GM12878 (cell line): ENCODE data around the gene PEX11A. TPM values are rescaled to one million over a fixed set of nuclear protein-coding genes. Genes with fewer than 3 reads are reported as not detected.

Experiments used
- ATAC-seq: fragments of 200-7000 bp; cut with Tn5 transposase; 3 replicates; pipeline ENCODE4 v1.9.1; 2020; ENCODE audit warnings: mild to moderate bottlenecking, moderate library complexity
- BruUV-seq: library from RNA; stranded (reverse); fragments of 400-500 nt; replicated peaks from 2 replicates; lab custom pipeline; 2021; lab: Mats Ljungman, UMichigan
- CTCF ChIA-PET: fragments of 300-600 bp; sonication (Branson Sonifier 250); formaldehyde crosslinking; extraction: SDS; loops from one replicate; lab custom pipeline; 2021; ENCODE audit warnings: inconsistent platforms; lab: Yijun Ruan, JAX
- POLR2A ChIA-PET: fragments of 350-600 bp; formaldehyde crosslinking; extraction: SDS; loops from one replicate; lab custom pipeline; 2021; ENCODE audit warnings: inconsistent platforms; lab: Charles Lee
- RAD21 ChIA-PET: fragments of 300-600 bp; sonication (Branson Sonifier 250); formaldehyde crosslinking; loops from one replicate; lab custom pipeline; 2023; ENCODE audit warnings: antibody characterized with exemption; ENCODE audit not compliant: unreplicated experiment; lab: Charles Lee
- SMC1A ChIA-PET: fragments of 300-600 bp; sonication (Branson Sonifier 250); formaldehyde crosslinking; loops from one replicate; lab custom pipeline; 2023; ENCODE audit not compliant: unreplicated experiment, uncharacterized antibody; lab: Charles Lee
- DNase-seq: peaks from one replicate; pipeline ENCODE4 v3.0.0-alpha.2; 2011; ENCODE audit warnings: low read depth, low spot score
- FAIRE-seq: peaks from 3 replicates; lab custom pipeline; 2011; peaks lifted over from hg19 to GRCh38; lab: Jason Lieb, UNC
- H2AFZ ChIP-seq: 2 replicates; pipeline ENCODE4 v1.6.0; 2011; ENCODE audit warnings: low read depth, low read length, control low read depth; ENCODE audit not compliant: control insufficient read depth
- H3K27ac ChIP-seq: 2 replicates; pipeline ENCODE4 v1.5.1; 2011; ENCODE audit warnings: control low read depth; ENCODE audit not compliant: control insufficient read depth, insufficient read depth
- H3K27me3 ChIP-seq, 2 experiments: replicated peaks in 1 of 2; 2 replicates each; pipeline versions ENCODE4 v1.6.0 to v1.6.1; 2011; ENCODE audit warnings: low read length in 1 of 2; ENCODE audit not compliant: control insufficient read depth in 2 of 2, insufficient read depth in 2 of 2
- H3K36me3 ChIP-seq, 2 experiments: 2 replicates each; pipeline ENCODE4 v1.5.1; 2011; ENCODE audit warnings: low read length in 1 of 2; ENCODE audit not compliant: control insufficient read depth in 2 of 2, insufficient read depth in 2 of 2
- H3K4me1 ChIP-seq: 2 replicates; pipeline ENCODE4 v1.6.1; 2011; ENCODE audit warnings: mild to moderate bottlenecking, low read length, moderate library complexity, mixed read lengths; ENCODE audit not compliant: control insufficient read depth, insufficient read depth
- H3K4me2 ChIP-seq: 2 replicates; pipeline ENCODE4 v1.6.0; 2011; ENCODE audit warnings: control low read depth; ENCODE audit not compliant: control insufficient read depth, insufficient read depth
- H3K4me3 ChIP-seq: fragments of 200-600 bp; sonication (generic); 2 replicates; pipeline ENCODE4 v1.5.1; 2016
- H3K79me2 ChIP-seq: 2 replicates; pipeline ENCODE4 v1.6.0; 2011; ENCODE audit warnings: low read length; ENCODE audit not compliant: control insufficient read depth, insufficient read depth
- H3K9ac ChIP-seq: 2 replicates; pipeline ENCODE4 v1.8.0; 2011; ENCODE audit warnings: low read length, control low read depth, mixed read lengths; ENCODE audit not compliant: control insufficient read depth, insufficient read depth
- H3K9me3 ChIP-seq: replicated peaks from 3 replicates; pipeline ENCODE4 v1.5.1; 2011; ENCODE audit warnings: mild to moderate bottlenecking, low read length; ENCODE audit not compliant: control insufficient read depth, insufficient read depth
- H4K20me1 ChIP-seq: 2 replicates; pipeline ENCODE4 v1.6.0; 2011; ENCODE audit not compliant: control insufficient read depth, insufficient read depth
- EZH2 ChIP-seq: IDR thresholded peaks from 2 replicates; pipeline ENCODE4 v1.6.1; 2012; ENCODE audit warnings: low read depth, mild to moderate bottlenecking, control low read depth, inconsistent platforms, low read length, borderline replicate concordance; ENCODE audit not compliant: control insufficient read depth
- IKZF2 ChIP-seq, 2 experiments: fragments of 450-650 bp; IDR thresholded peaks; 2 replicates each; pipeline ENCODE4 v1.6.1; 2017; ENCODE audit warnings: mild to moderate bottlenecking in 2 of 2, moderate library complexity in 2 of 2
- NFXL1 ChIP-seq: fragments of 450-650 bp; IDR thresholded peaks from 2 replicates; pipeline ENCODE4 v1.6.1; 2017; ENCODE audit warnings: antibody characterized with exemption, mild to moderate bottlenecking, borderline replicate concordance
- PAX5 ChIP-seq: IDR thresholded peaks from 2 replicates; pipeline ENCODE4 v1.6.1; 2011; ENCODE audit warnings: low read depth, low read length, borderline replicate concordance
- PML ChIP-seq: IDR thresholded peaks from 2 replicates; pipeline ENCODE4 v1.6.1; 2012; ENCODE audit warnings: low read length, inconsistent platforms
- WRNIP1 ChIP-seq: IDR thresholded peaks from 2 replicates; pipeline ENCODE4 v1.6.1; 2011; ENCODE audit warnings: low read depth, low read length, improper control_type of control experiment, borderline replicate concordance
- WGBS: methylation state at CpG from one replicate; pipeline ENCODE4 v1.1.6; 2016; ENCODE audit warnings: low lambda C conversion rate; ENCODE audit not compliant: insufficient replicate concordance, insufficient coverage; ENCODE audit errors: missing lambda C conversion rate; 5-methylcytosine and 5-hydroxymethylcytosine counted together
- in situ Hi-C: fragments of 300-500 bp; cut with MboI; formaldehyde crosslinking; loops from 9 replicates; pipeline ENCODE4 v1.14.3; 2018; ENCODE audit warnings: mixed read lengths
- intact Hi-C: fragments of 100-400 bp; cut with micrococcal nuclease; formaldehyde crosslinking; loops from one replicate; pipeline ENCODE4 v1.14.2; 2022; ENCODE audit not compliant: unreplicated experiment
- polyA plus RNA-seq, 11 experiments: library from polyadenylated mRNA; depleted of rRNA in 4 of 11; unstranded in 6 of 11; stranded (reverse) in 5 of 11; fragments of >200 nt; fragmentation: Nextera tagmentation in 4 of 11; fragmentation: Illumina TruSeq in 1 of 11; extraction: Ambion mirVana in 4 of 11; extraction: Trizol in 1 of 11; gene quantifications; 1 replicate in 1 of 11; 2 replicates in 10 of 11; pipeline versions ENCODE4 v1.2.1 to v1.2.3, GENCODE V29; 2011 to 2016; ENCODE audit warnings: inconsistent platforms in 2 of 11, missing spikeins in 2 of 11, low read depth in 1 of 11
- total RNA-seq, 4 experiments: library from RNA; depleted of rRNA in 3 of 4; stranded (reverse); fragments of >200 nt in 3 of 4; fragmentation: Illumina TruSeq in 1 of 4; extraction: Trizol in 1 of 4; gene quantifications; 2 replicates each; pipeline versions ENCODE4 v1.2.1 to v1.2.3, GENCODE V29; 2013 to 2021
- TF ChIP-seq, protein P1 (sequence below): IDR thresholded peaks from 2 replicates; pipeline ENCODE4 v1.6.1; 2012; ENCODE audit warnings: improper control_type of control experiment, low read depth, low read length; ENCODE audit not compliant: insufficient replicate concordance
- TF ChIP-seq, protein P2 (sequence below): fragments of 450-650 bp; IDR thresholded peaks from 2 replicates; pipeline ENCODE4 v1.6.1; 2017; ENCODE audit warnings: mild to moderate bottlenecking, low read depth, inconsistent platforms; ENCODE audit not compliant: poor library complexity, severe bottlenecking

The PEX11A gene
- total and polyA plus RNA-seq, 10 of the 15 experiments (the other 5 are each of a cell fraction or from before 2014, with no cell fraction given) = 1.4 to 2.8 (median 2.0) TPM

DNA sequence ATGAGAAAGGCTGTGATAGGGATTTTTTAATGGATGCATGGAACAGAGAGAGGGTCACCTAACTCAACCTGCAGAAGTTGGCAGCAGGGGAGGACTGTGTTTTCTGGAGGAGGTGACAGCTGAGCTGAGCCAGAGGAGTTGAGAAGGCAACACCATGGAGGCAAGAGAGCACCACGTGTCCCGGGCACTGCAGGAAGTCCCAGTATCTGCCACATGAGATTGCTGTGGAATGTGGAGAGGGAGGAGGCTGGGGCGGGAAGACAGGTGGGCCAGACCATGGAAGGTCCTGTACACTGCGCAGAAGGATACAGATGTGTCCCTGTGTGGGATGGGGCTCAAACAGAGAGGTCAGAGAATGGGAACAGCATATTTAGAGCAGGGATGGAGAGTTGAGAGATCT, 45.2 kb upstream of the PEX11A start:
- SMC1A ChIA-PET = no interaction called here

DNA sequence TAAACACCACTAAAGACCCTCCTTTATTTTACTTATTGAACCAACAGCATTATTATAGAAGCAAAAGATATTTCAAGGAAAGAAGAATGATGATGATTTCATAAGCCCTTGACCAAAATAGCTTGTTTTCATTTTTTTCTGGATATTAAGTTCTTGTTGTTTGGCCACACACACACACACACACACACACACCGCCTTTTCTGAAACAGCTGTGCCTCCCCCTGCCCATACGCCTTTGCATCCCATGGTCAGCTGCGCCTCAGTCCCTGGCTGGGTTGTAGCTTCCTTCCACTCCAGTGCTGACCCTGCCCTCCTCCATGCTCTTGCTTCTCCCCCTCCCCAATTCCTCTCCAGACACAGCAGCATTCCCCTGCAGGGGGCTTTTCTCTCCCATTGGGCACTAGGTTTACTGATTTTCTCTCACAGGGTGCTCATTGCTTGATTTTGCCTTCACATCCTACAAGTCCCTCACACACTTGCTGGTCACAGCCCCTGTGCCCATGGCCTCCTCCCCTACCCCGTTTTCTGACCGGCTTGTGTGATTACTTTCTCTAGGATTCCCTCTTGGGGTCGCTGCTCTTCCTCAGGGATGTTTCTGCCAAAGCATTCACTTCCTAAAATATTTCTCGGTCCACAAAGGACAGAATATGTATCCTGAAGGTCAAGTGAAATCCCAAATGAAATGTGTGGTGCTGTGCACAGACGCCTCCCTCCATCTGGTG, 42.1 kb upstream of the PEX11A start:
- Histone ChIP-seq H3K4me3 (no peak overlapping the region), H3K9me3 (no peaks in the 10 kb centered on the region), H3K36me3 (no peaks in the 10 kb centered on the region), H3K4me2 (no peak overlapping the region), H3K27me3 (no peaks in the 10 kb centered on the region), H3K9ac (no peak overlapping the region), H3K4me1 (no peaks in the 10 kb centered on the region), H4K20me1 (no peaks in the 10 kb centered on the region), H3K79me2 (no peaks in the 10 kb centered on the region), H2AFZ (no peak overlapping the region), H3K27ac (no peak overlapping the region)
- BruUV-seq = no TSS peak
- in situ Hi-C loops (no loop called here), intact Hi-C loops (no loop called here)
- WGBS = 27% methylated on average over 8 of the region's 8 CpGs
- SMC1A ChIA-PET = interaction anchor here (0.7 kb wide), 1 partner anchor 20 kb away, joined by 3 read pairs; no protein-coding TSS in a partner anchor
- CTCF ChIA-PET = interaction anchor here (1.4 to 3.2 kb wide), 2 partner anchors 18 to 142 kb away, joined by 3 to 19 read pairs; partner anchors contain the start of gene MESP1
- FAIRE-seq (no peak), DNase-seq (no peak), ATAC-seq (no peak)
- POLR2A ChIA-PET = interaction anchor here (0.6 to 1.3 kb wide), 2 partner anchors 104 to 180 kb away, joined by 3 to 4 read pairs; no protein-coding TSS in a partner anchor
- RAD21 ChIA-PET = interaction anchor here (0.7 to 1.0 kb wide), 2 partner anchors 9 to 142 kb away, joined by 3 read pairs; no protein-coding TSS in a partner anchor
- TF ChIP-seq, protein P1, sequence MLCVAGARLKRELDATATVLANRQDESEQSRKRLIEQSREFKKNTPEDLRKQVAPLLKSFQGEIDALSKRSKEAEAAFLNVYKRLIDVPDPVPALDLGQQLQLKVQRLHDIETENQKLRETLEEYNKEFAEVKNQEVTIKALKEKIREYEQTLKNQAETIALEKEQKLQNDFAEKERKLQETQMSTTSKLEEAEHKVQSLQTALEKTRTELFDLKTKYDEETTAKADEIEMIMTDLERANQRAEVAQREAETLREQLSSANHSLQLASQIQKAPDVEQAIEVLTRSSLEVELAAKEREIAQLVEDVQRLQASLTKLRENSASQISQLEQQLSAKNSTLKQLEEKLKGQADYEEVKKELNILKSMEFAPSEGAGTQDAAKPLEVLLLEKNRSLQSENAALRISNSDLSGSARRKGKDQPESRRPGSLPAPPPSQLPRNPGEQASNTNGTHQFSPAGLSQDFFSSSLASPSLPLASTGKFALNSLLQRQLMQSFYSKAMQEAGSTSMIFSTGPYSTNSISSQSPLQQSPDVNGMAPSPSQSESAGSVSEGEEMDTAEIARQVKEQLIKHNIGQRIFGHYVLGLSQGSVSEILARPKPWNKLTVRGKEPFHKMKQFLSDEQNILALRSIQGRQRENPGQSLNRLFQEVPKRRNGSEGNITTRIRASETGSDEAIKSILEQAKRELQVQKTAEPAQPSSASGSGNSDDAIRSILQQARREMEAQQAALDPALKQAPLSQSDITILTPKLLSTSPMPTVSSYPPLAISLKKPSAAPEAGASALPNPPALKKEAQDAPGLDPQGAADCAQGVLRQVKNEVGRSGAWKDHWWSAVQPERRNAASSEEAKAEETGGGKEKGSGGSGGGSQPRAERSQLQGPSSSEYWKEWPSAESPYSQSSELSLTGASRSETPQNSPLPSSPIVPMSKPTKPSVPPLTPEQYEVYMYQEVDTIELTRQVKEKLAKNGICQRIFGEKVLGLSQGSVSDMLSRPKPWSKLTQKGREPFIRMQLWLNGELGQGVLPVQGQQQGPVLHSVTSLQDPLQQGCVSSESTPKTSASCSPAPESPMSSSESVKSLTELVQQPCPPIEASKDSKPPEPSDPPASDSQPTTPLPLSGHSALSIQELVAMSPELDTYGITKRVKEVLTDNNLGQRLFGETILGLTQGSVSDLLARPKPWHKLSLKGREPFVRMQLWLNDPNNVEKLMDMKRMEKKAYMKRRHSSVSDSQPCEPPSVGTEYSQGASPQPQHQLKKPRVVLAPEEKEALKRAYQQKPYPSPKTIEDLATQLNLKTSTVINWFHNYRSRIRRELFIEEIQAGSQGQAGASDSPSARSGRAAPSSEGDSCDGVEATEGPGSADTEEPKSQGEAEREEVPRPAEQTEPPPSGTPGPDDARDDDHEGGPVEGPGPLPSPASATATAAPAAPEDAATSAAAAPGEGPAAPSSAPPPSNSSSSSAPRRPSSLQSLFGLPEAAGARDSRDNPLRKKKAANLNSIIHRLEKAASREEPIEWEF = no peak
- TF ChIP-seq WRNIP1 (no peak), PML (no peak), IKZF2 (IDR thresholded peaks at IDR 0.05) (no peak), EZH2 (no peak), NFXL1 (no peak)
- TF ChIP-seq, protein P2, sequence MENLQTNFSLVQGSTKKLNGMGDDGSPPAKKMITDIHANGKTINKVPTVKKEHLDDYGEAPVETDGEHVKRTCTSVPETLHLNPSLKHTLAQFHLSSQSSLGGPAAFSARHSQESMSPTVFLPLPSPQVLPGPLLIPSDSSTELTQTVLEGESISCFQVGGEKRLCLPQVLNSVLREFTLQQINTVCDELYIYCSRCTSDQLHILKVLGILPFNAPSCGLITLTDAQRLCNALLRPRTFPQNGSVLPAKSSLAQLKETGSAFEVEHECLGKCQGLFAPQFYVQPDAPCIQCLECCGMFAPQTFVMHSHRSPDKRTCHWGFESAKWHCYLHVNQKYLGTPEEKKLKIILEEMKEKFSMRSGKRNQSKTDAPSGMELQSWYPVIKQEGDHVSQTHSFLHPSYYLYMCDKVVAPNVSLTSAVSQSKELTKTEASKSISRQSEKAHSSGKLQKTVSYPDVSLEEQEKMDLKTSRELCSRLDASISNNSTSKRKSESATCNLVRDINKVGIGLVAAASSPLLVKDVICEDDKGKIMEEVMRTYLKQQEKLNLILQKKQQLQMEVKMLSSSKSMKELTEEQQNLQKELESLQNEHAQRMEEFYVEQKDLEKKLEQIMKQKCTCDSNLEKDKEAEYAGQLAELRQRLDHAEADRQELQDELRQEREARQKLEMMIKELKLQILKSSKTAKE = no peak

More for the DNA sequence above, 45.2 kb upstream of the PEX11A start:
- POLR2A ChIA-PET = no interaction called here
- ATAC-seq (no peak), FAIRE-seq (no peak), DNase-seq (no peak)
- Histone ChIP-seq H3K4me1 (no peaks in the 10 kb centered on the region), H2AFZ (no peak overlapping the region), H3K27ac (no peak overlapping the region), H4K20me1 (no peaks in the 10 kb centered on the region), H3K36me3 (no peaks in the 10 kb centered on the region), H3K4me2 (no peak overlapping the region), H3K9me3 (no peaks in the 10 kb centered on the region), H3K79me2 (no peaks in the 10 kb centered on the region), H3K9ac (no peak overlapping the region), H3K4me3 (no peak overlapping the region), H3K27me3 (no peaks in the 10 kb centered on the region)
- intact Hi-C loops (no loop called here), in situ Hi-C loops (no loop called here)
- RAD21 ChIA-PET = no interaction called here
- TF ChIP-seq PAX5 = no peak
- WGBS = 40% methylated on average over 4 of the region's 4 CpGs
- BruUV-seq = no TSS peak
- CTCF ChIA-PET = no interaction called here
